HepG2 (cell line): ENCODE results near the gene KRI1. TPM values are rescaled to one million over a fixed set of nuclear protein-coding genes. Genes with fewer than 3 reads are reported as not detected.

ENCODE experiments used
- ATAC-seq: fragments of 200-7000 bp; cut with Tn5 transposase; 3 replicates; pipeline ENCODE4 v1.9.1; 2020; ENCODE audit warnings: mild to moderate bottlenecking, moderate library complexity
- BruUV-seq: library from RNA; stranded (reverse); fragments of 400-500 nt; replicated peaks from 2 replicates; lab custom pipeline; 2021; lab: Mats Ljungman, UMichigan
- CTCF ChIA-PET: fragments of 300-600 bp; formaldehyde crosslinking; extraction: SDS; loops from one replicate; lab custom pipeline; 2021; ENCODE audit warnings: low total read pairs, inconsistent platforms, low intra/inter-chr PET ratio; lab: Yijun Ruan, JAX
- POLR2A ChIA-PET: fragments of 350-600 bp; sonication (Branson Sonifier 250); formaldehyde crosslinking; loops from one replicate; lab custom pipeline; 2020; ENCODE audit warnings: antibody characterized with exemption, inconsistent platforms; lab: Yijun Ruan, JAX
- DNase-seq: peaks from one replicate; pipeline ENCODE4 v3.0.0-alpha.2; 2015; ENCODE audit warnings: low spot score
- FAIRE-seq: peaks from 3 replicates; lab custom pipeline; 2011; peaks lifted over from hg19 to GRCh38; lab: Jason Lieb, UNC
- H2AFZ ChIP-seq: one replicate; pipeline ENCODE4 v1.6.1; 2011; ENCODE audit warnings: low read length, inconsistent platforms
- H3K27ac ChIP-seq: fragments of 300-600 bp; 3 replicates; pipeline ENCODE4 v1.8.0; 2011; ENCODE audit warnings: mixed run types, mild to moderate bottlenecking, mixed read lengths, low read length, inconsistent platforms; ENCODE audit not compliant: insufficient read depth; ENCODE audit errors: extremely low read length
- H3K27me3 ChIP-seq, 2 experiments: fragments of 200-600 bp in 1 of 2; 2 replicates in 1 of 2; 3 replicates in 1 of 2; pipeline versions ENCODE4 v1.6.0 to v1.8.0; 2011; ENCODE audit warnings: low read length in 2 of 2, mild to moderate bottlenecking in 2 of 2, moderate library complexity in 2 of 2, inconsistent platforms in 1 of 2; ENCODE audit not compliant: insufficient read depth in 2 of 2, control insufficient read depth in 1 of 2
- H3K36me3 ChIP-seq, 2 experiments: fragments of 200-600 bp in 1 of 2; replicated peaks in 1 of 2; 2 replicates in 1 of 2; 3 replicates in 1 of 2; pipeline versions ENCODE4 v1.5.1 to v1.8.0; 2011; ENCODE audit warnings: low read length in 2 of 2, inconsistent platforms in 1 of 2; ENCODE audit not compliant: insufficient read depth in 2 of 2, control insufficient read depth in 1 of 2
- H3K4me1 ChIP-seq: 2 replicates; pipeline ENCODE4 v1.5.1; 2012; ENCODE audit warnings: low read length, inconsistent platforms; ENCODE audit not compliant: insufficient read depth
- H3K4me2 ChIP-seq: 2 replicates; pipeline ENCODE4 v1.6.0; 2011; ENCODE audit warnings: low read depth, low read length, inconsistent platforms
- H3K4me3 ChIP-seq, 3 experiments: fragments of 200-600 bp in 1 of 3; sonication (generic), shearing (Covaris generic) in 1 of 3; replicated peaks in 1 of 3; 2 replicates each; pipeline ENCODE4 v1.5.1; 2011 to 2016; ENCODE audit warnings: low read length in 3 of 3, inconsistent platforms in 2 of 3, low read depth in 2 of 3, mild to moderate bottlenecking in 2 of 3, control low read depth in 1 of 3, mixed read lengths in 1 of 3; ENCODE audit not compliant: insufficient read depth in 1 of 3
- H3K79me2 ChIP-seq: one replicate; pipeline ENCODE4 v1.6.1; 2011; ENCODE audit warnings: low read length, inconsistent platforms; ENCODE audit not compliant: insufficient read depth
- H3K9ac ChIP-seq: 2 replicates; pipeline ENCODE4 v1.6.0; 2011; ENCODE audit warnings: mild to moderate bottlenecking, low read depth, low read length, inconsistent platforms; ENCODE audit not compliant: insufficient read depth
- H3K9me3 ChIP-seq: 2 replicates; pipeline ENCODE4 v1.5.1; 2012; ENCODE audit warnings: mild to moderate bottlenecking, low read length
- H4K20me1 ChIP-seq: 2 replicates; pipeline ENCODE4 v1.6.0; 2011; ENCODE audit warnings: inconsistent platforms, mild to moderate bottlenecking, low read length, moderate library complexity; ENCODE audit not compliant: insufficient read depth
- ATF6 ChIP-seq: sonication (generic); formaldehyde crosslinking; conservative IDR thresholded peaks from 2 replicates; pipeline ENCODE4 v1.4.0; 2020; ENCODE audit warnings: missing genetic modification reagents
- MAZ ChIP-seq, 2 experiments: sonication (generic) in 1 of 2; formaldehyde crosslinking in 1 of 2; IDR thresholded peaks; 2 replicates each; pipeline versions ENCODE4 v1.5.0 to v1.6.1; 2012 to 2020; ENCODE audit warnings: low read depth in 2 of 2, mild to moderate bottlenecking in 2 of 2, borderline replicate concordance in 1 of 2, improper control_type of control experiment in 1 of 2, low read length in 1 of 2, missing genetic modification reagents in 1 of 2, moderate library complexity in 1 of 2
- PRPF4 ChIP-seq: fragments of 200-400 bp; formaldehyde crosslinking; IDR thresholded peaks from 2 replicates; pipeline ENCODE4 v1.6.1; 2016; ENCODE audit warnings: low read length, low read depth; ENCODE audit not compliant: poor library complexity, severe bottlenecking
- SP4 ChIP-seq: sonication (generic); formaldehyde crosslinking; IDR thresholded peaks from 2 replicates; pipeline ENCODE4 v1.8.1; 2023; ENCODE audit warnings: mild to moderate bottlenecking, missing genetic modification reagents
- ZBTB4 ChIP-seq: sonication (generic); formaldehyde crosslinking; IDR thresholded peaks from 2 replicates; pipeline ENCODE4 v1.4.0; 2020; ENCODE audit warnings: missing genetic modification reagents, mild to moderate bottlenecking, borderline replicate concordance
- ZFP36 ChIP-seq: fragments of 150-350 bp; IDR thresholded peaks from 2 replicates; pipeline ENCODE4 v1.6.1; 2018; ENCODE audit warnings: borderline replicate concordance, low read length, low read depth; ENCODE audit not compliant: partially characterized antibody
- ZNF484 ChIP-seq: sonication (generic); formaldehyde crosslinking; IDR thresholded peaks from 2 replicates; pipeline ENCODE4 v1.5.1; 2020; ENCODE audit warnings: mild to moderate bottlenecking, low read depth, missing genetic modification reagents, borderline replicate concordance
- ZNF639 ChIP-seq: conservative IDR thresholded peaks from 2 replicates; pipeline ENCODE4 v1.6.1; 2018; ENCODE audit warnings: missing genetic modification reagents
- WGBS: methylation state at CpG from one replicate; pipeline ENCODE4 v1.1.6; 2017; ENCODE audit warnings: low lambda C conversion rate; 5-methylcytosine and 5-hydroxymethylcytosine counted together
- in situ Hi-C: cut with HindIII; loops from 2 replicates; pipeline ENCODE4 v1.10.0; 2017; ENCODE audit warnings: low pct_unique_long_range_greater_than_20kb; ENCODE audit not compliant: extremely low pct_ligation_motif_present
- intact Hi-C: fragments of 100-400 bp; cut with micrococcal nuclease; formaldehyde crosslinking; loops from one replicate; pipeline ENCODE4 v1.10.0; 2022; ENCODE audit not compliant: unreplicated experiment
- polyA plus RNA-seq, 8 experiments: library from polyadenylated mRNA; depleted of rRNA in 3 of 8; stranded (reverse) in 7 of 8; unstranded in 1 of 8; fragments of >200 nt; fragmentation: Illumina TruSeq in 4 of 8; extraction: Trizol in 4 of 8; gene quantifications; 2 replicates each; pipeline versions ENCODE4 v1.2.1 to v1.2.3, GENCODE V29; 2011 to 2016; ENCODE audit warnings: low read depth in 4 of 8, missing spikeins in 1 of 8, mixed read lengths in 1 of 8; ENCODE audit not compliant: insufficient read depth in 1 of 8
- total RNA-seq, 5 experiments: library from RNA; depleted of rRNA; stranded (reverse); fragments of >200 nt; fragmentation: Illumina TruSeq; extraction: Trizol; gene quantifications; 2 replicates each; pipeline ENCODE4 v1.2.3, GENCODE V29; 2016; ENCODE audit warnings: low read depth in 1 of 5

The KRI1 gene
- total and polyA plus RNA-seq, 2 of the 13 experiments (the other 11 are each of a cell fraction or from before 2014, with no cell fraction given): 9.1 to 11.7 TPM

- no peak for TF ChIP-seq ATF6 (CRISPR knock-in tag)
- no peak for TF ChIP-seq ZNF484
Measured at GRCh38 chr19:10611907-10612306, 46.1 kb upstream of the KRI1 start (continued).

- no peak for FAIRE-seq
- POLR2A ChIA-PET: interaction anchor here (0.9 kb wide), 1 partner anchor 37 kb away, joined by 3 read pairs; no protein-coding TSS in a partner anchor
- no TSS peak for BruUV-seq
- TF ChIP-seq ZNF639: no peak
- TF ChIP-seq PRPF4: no peak
- TF ChIP-seq ZBTB4 (CRISPR knock-in tag): no peak
- no peak for TF ChIP-seq SP4 (CRISPR knock-in tag)
- TF ChIP-seq MAZ (IDR thresholded peaks at IDR 0.05; ENCODE audit: borderline replicate concordance, low read depth, low read length): no peak
- no peak for TF ChIP-seq MAZ (CRISPR knock-in tag; IDR thresholded peaks at IDR 0.05; ENCODE audit: low read depth)
- TF ChIP-seq ZFP36: no peak
- TF ChIP-seq, all 625 proteins: peak for 0
- H3K79me2 ChIP-seq: no peaks in the 10 kb centered on the region
- in situ Hi-C loops: no loop called here
- no peak overlapping the region; the same call in 1 of the 2 replicates for H3K9ac ChIP-seq
- peaks cover 2 to 13% of the 10 kb centered on the region in 2 experiments; a peak in 4 of 5 replicates for H3K27me3 ChIP-seq
- no peak overlapping the region for H3K27ac ChIP-seq
- H3K4me2 ChIP-seq: peak overlapping the region; percentile 84
- H3K4me3 ChIP-seq: no peak overlapping the region; a peak in 1 of 6 replicates
- WGBS: 25% methylated on average over 6 of the region's 9 CpGs
- H3K4me1 ChIP-seq: peaks cover 28% of the 10 kb centered on the region
- no peaks in the 10 kb centered on the region for H3K36me3 ChIP-seq
- ATAC-seq (peak; percentile 41), DNase-seq (no peak)
- H3K9me3 ChIP-seq: no peaks in the 10 kb centered on the region
- no peak overlapping the region for H2AFZ ChIP-seq
- H4K20me1 ChIP-seq: no peaks in the 10 kb centered on the region
- CTCF ChIA-PET: no interaction called here
- intact Hi-C loops: no loop called here
Measured at GRCh38 chr19:10604460-10604980, 38.7 kb upstream of the KRI1 start.
